KOPT-K1 (cell line): ENCODE data around the gene TRIM40.
"Not testable (repeated sequence)": the region's sequence is repeated elsewhere in the genome, so short reads cannot be mapped to it uniquely, and the experiment has no call there.

Source experiments
- H3K27ac ChIP-seq: fragments of 200-600 bp; sonication (generic); 2 replicates; pipeline ENCODE4 v1.5.1; 2016; ENCODE audit warnings: antibody characterized with exemption, mild to moderate bottlenecking, low read depth, low read length; ENCODE audit not compliant: poor library complexity, severe bottlenecking
- H3K36me3 ChIP-seq: fragments of 200-600 bp; sonication (generic); 2 replicates; pipeline ENCODE4 v1.5.1; 2017; ENCODE audit warnings: antibody characterized with exemption, mild to moderate bottlenecking, low read length, moderate library complexity; ENCODE audit not compliant: insufficient read depth
- H3K9me3 ChIP-seq: fragments of 200-600 bp; sonication (generic); 2 replicates; pipeline ENCODE4 v1.5.1; 2017; ENCODE audit warnings: antibody characterized with exemption, low read length, mild to moderate bottlenecking; ENCODE audit not compliant: insufficient read depth, poor library complexity, severe bottlenecking

The TRIM40 gene

DNA sequence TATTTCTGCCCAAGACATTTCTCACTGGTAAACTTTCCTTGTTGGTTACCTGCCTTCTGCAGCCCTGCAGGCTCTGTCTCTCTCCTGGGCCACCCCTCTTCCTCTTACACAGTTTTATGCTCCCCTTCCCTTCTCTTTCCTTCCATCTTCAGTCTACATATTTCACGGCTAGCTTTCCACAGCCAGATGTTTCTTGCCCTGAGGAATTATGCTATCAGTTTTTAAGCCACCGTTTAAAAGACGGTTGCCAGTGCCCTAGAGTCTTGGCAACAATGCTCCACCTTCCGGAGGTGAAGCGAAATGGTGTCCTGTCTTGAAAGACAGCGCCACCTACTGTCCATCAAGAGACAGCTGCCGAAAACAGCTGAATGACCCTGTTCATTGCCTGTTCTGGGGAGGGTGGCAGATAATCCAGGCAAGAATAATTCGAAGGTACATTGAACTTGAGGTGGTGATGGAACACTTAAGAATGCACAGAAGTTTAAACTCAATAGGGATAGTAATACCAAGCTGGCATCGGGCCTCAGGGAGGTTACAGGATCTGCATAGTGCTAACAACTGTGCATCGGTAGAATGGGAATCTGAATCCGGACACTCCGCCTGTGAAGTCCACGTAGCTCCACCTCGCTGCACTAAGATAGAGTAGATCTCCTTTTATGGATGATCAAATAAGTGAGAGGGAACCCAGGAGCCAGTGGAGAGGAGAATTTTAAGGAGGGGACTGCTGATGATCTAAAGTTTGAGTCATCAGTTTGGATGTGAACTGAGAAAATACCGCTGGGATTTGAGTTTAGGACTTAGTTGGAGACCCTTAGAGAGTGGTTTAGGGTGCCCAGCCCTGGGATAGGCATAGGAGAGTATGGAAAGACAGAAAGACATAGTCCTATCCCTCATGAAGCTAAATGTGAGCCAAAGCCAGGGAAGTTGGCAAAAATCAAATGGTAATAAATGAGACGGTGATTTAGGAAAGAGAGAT, 4.8 kb upstream of the TRIM40 start:
- Histone ChIP-seq H3K27ac (no peak overlapping the region), H3K9me3 (no peaks in the 10 kb centered on the region), H3K36me3 (no peaks in the 10 kb centered on the region)

DNA sequence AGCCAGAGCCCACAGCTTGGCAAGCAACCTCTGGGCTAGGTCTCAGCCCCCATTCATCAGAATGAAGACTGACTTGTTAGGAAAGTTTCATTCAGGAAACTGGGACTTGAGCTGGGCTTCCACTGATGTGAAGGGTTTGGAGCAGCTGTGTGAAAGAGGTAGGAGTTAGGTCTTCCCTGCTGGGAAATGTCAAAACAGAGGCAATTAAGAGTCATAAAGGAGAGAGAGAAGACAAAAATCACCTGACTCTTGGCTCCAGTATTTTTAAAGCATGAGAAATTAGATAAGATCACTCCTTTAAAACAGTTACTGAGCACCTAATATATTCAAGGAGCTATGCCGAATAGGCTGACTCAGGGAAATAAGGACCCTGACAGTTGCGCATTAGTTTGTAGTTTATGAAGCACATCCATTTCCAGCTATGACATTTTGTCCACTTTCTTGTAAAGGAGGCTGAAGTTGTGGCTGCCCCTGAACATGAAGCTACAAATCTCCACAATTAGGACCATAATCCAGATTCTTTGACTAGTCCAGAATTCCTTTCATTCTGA, 3.9 kb upstream of the TRIM40 start:
- H3K27ac ChIP-seq, result no peak overlapping the region
- no peaks in the 10 kb centered on the region for H3K9me3 ChIP-seq
- H3K36me3 ChIP-seq, result no peaks in the 10 kb centered on the region

DNA sequence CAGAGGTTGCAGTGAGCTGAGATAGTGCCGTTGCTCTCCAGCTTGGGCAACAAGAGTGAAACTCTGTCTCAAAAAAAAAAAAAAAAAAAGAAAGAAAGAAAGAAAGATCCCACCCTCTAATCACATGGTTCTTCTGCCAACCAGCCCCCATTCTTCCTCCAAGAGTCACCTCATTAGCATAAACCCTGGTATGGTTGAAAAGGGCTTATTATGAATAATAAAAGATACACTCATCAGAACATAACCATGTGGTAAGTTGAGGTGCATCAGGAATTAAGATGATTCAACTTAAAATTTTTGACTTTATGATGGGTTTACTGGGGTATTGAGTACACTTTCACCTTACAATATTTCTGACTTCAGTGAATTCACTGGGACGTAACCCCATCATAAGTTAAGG, 793 bp upstream of the TRIM40 start:
- Histone ChIP-seq H3K9me3 (no peaks in the 10 kb centered on the region), H3K36me3 (no peaks in the 10 kb centered on the region), H3K27ac (no peak overlapping the region)

DNA sequence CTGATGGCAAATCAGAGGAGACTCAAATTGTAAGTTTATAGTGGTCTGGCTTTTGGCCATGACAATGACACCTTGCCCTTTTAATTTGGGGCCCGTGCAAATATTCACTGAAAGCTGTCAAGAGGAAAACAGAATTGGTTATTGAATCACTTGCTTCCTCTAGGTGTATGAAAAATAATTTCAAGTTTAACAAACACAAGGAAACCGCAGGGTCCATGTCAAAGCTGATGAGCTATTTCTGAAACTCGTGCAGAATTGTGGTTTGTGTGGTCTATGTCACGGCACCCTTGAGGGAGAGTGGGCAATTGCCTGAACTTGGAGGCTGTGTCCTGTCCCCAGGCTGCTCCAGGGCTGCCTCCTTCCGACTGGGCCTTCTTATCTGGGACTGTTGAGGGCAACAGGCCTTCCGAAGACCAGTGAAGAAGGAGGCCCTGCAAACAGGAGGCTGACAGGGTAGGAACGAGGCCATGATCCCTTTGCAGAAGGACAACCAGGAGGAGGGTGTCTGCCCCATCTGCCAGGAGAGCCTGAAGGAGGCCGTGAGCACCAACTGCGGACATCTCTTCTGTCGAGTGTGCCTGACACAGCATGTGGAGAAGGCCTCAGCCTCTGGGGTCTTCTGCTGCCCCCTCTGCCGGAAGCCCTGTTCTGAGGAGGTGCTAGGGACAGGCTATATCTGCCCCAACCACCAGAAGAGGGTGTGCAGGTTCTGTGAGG, 788 bp downstream of the TRIM40 start:
- no peak overlapping the region for H3K27ac ChIP-seq
- no peaks in the 10 kb centered on the region for H3K36me3 ChIP-seq
- no peaks in the 10 kb centered on the region for H3K9me3 ChIP-seq

DNA sequence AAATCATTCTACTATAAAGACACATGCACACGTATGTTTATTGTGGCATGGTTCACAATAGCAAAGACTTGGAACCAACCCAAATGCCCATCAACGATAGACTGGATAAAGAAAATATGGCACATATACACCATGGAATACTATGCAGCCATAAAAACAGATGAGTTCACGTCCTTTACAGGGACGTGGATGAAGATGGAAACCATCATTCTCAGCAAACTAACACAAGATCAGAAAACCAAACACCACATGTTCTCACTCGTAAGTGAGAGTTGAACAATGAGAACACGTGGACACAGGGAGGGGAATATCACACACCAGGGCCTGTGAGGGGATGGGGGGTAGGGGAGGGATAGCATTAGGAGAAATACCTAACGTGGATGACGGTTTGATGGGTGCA, 4.3 kb downstream of the TRIM40 start:
- H3K36me3 ChIP-seq, H3K9me3 ChIP-seq, H3K27ac ChIP-seq: not testable (repeated sequence)

DNA sequence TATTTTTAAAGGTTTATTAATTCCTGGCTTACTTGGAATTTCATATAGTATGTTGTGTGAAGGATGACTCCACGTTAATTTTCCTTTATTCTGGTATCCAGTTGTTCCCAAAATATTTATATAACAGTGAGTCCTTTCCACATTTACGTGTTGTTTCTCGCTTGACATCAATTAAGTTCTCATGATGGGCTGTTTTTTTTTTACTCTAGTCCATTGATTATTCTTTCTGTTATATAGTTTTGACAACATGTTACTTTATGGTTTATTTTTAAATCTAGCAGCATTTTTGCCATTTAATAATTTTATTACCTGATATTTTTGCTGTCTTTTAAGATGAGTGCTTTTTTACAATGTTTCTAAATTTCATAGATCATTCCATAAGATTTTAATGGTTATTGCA, 6.7 kb downstream of the TRIM40 start:
- no peak overlapping the region for H3K27ac ChIP-seq
- no peaks in the 10 kb centered on the region for H3K36me3 ChIP-seq
- no peaks in the 10 kb centered on the region for H3K9me3 ChIP-seq

DNA sequence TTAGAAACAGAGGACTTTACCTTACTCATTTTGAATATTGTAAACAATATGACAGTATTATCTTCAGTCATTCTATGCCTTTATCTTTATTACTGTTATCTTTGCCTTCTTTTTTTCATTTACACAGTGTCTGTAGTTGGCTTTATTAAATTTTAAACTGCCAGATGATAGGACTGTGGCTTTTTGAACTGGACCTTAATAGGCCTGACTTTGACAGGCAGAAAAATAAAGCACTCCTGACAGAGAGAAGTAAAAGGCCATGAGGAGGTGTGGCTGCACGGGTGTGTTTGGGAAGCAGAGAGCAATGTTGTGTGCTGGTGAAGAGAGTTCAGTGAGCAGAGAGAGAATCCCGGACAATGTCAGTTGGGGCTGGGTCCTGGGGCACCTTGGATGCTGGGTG, 7.8 kb downstream of the TRIM40 start:
- no peak overlapping the region for H3K27ac ChIP-seq
- H3K36me3 ChIP-seq, result no peaks in the 10 kb centered on the region
- H3K9me3 ChIP-seq, result no peaks in the 10 kb centered on the region

DNA sequence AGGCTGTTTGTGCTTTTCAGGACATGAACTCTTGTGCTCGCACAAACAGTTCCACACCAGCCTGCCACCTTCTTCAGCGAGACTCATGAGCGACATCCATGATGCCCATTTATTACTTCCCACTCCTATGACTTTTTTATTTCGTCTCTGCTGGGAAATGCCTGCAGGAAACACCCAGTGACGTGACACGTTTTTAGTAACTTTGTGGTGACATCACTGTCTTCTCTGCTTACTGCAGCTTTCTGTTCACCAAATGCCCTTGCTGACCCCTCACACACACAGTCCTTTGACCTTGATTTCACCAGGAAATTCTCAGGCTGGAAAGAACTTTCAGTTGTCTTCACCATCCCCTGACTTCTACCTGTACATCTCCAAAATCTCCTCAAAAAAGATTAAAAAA, 8.9 kb downstream of the TRIM40 start:
- Histone ChIP-seq H3K27ac (no peak overlapping the region), H3K9me3 (no peaks in the 10 kb centered on the region), H3K36me3 (no peaks in the 10 kb centered on the region)

DNA sequence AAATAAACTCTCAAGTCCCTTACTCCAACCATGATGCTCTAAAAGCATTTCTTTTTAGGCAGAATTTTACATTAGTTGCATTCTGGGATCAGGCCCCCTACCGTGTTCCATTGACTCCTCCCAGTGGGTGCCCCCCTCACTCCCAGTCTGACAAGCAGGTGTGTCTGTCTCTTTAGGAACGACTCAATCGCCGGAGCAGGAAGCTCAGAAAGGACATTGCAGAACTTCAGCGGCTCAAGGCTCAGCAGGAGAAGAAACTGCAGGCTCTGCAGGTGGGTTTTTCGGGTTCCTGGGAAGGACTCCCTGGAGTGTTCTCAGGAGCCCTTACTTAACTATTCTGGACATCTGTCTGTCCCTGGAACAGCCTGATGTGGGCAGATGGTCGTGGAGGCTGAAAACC, 9.9 kb downstream of the TRIM40 start:
- H3K27ac ChIP-seq, result no peak overlapping the region
- H3K9me3 ChIP-seq, result no peaks in the 10 kb centered on the region
- H3K36me3 ChIP-seq, result no peaks in the 10 kb centered on the region

DNA sequence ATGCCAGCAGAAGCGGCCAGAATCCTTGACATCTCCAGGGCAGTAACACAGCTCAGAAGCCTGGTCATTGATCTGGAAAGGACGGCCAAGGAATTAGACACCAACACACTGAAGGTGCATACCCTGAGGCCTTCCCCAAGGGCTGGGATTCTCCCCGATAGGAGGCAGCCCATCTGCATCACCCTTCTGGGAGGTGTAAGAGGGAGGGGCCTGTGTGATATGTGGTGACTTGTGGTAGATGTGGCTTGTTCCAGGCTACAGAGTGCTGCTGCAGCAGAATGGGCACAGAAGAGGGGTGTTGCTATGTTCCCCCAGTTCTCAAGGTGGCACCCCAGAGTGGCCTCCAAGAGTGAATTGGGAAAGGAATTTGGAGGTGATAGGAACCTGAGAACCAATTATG, 11.2 kb downstream of the TRIM40 start:
- Histone ChIP-seq H3K36me3 (no peaks in the 10 kb centered on the region), H3K27ac (no peak overlapping the region), H3K9me3 (no peaks in the 10 kb centered on the region)

DNA sequence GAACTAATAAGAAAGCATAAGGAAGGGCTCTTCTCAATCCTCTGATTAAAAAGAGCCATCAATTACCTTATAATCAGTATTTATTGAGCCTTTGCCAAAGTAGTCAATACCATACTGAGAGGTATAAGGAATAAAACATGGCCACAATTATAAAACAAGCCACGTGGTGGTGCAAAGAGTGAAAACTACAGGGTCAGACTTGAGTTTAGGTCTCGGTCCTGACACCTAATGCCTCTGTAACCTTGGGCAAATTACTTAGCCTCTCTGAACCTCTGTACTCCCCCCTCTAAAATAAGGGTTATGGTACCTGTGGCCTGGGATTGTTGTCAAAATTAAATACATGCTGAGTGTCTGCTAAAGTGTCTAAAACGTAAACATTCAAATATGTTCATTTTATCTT, 13.3 kb downstream of the TRIM40 start:
- H3K9me3 ChIP-seq, result no peaks in the 10 kb centered on the region
- no peaks in the 10 kb centered on the region for H3K36me3 ChIP-seq
- H3K27ac ChIP-seq, result no peak overlapping the region

DNA sequence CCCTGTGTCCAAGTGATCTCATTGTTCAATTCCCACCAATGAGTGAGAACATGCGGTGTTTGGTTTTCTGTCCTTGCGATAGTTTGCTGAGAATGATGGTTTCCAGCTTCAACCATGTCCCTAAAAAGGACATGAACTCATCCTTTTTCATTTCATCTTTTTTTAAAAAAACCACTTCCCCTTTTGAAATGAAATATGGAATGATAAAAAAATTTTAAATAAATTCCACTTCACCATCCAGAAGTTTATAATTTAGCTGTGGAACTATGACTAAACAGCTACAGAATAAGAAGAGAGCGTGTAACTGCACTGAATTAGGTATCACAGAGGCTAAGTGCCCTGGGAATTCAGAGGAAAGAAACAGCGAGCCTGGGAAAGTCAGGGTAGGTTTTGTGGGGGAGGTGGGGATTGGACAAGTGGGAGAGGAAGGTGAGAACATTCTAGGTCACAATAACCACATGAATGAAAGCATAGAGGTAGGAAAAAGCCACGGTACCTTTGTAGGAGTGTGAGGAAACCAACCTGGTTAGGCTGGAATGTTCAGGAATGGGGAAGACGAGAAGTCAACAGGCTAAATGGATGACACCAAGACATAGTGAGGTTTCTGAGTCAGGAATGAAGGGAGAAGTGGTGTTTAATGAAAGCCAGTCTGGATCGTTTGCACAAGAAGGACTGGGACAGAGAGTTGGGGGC, 14.1 kb downstream of the TRIM40 start:
- H3K9me3 ChIP-seq, result no peaks in the 10 kb centered on the region
- no peaks in the 10 kb centered on the region for H3K36me3 ChIP-seq
- H3K27ac ChIP-seq, result no peak overlapping the region

DNA sequence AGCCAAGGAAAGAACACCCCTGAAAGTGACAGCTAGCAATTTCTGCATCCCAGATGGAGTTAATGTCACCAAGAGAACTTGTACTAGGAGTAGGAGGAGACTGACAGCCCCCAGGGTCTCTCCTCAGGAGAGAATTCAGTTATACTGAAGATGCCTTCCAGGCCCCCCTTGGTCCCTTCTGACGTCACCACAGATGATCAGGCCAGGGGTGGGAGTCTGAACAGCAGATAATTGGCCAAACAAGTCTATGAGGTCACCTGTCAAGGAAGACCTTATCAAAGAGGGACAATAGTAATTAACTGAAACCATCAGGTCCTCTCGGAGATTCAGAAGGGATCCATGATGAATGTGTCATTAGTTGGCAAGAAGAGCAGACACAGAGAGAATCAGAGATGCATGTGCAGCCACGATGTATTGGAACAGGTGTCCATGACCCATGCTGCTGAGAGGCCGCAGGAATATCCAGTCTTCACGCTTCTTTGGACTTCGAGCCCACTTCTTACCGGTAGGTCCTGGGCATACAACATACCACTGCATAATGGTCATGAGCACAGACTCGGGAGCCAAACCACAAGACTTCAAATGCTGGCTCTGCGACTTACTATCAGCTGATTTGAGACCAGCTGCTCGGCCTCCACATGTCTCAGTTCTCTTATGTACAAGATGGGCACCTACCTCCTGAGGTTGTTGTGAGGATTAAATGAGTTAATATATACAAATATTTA, 14.9 kb downstream of the TRIM40 start:
- no peak overlapping the region for H3K27ac ChIP-seq
- no peaks in the 10 kb centered on the region for H3K36me3 ChIP-seq
- no peaks in the 10 kb centered on the region for H3K9me3 ChIP-seq

DNA sequence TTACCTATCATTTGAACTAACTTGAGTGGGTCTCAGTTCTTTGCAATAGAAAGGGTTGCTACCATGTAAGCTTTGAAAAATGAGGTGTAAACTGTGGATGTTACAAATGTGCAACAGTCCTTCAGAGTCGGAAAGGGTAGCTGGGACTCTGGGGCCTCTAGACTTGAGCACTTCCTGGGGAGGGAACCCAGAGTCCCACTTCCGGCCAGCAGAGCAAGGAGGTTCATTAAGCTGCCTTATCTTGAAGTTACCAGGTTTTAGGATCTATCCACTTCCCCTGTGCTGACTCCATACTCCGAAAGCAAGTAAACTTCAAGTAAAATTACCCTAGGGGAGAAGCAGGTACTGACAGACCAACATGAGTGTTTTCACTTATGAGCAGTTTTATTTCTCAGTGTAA, 15.6 kb downstream of the TRIM40 start:
- no peaks in the 10 kb centered on the region for H3K36me3 ChIP-seq
- H3K27ac ChIP-seq, result no peak overlapping the region

More for the DNA sequence above, 15.6 kb downstream of the TRIM40 start:
- H3K9me3 ChIP-seq, result no peaks in the 10 kb centered on the region
